GM23248 (cell line): Measurements from ENCODE around the gene RENBP.

Source experiments
- EZH2 ChIP-seq: fragments of 200-600 bp; sonication (generic); IDR thresholded peaks from 2 replicates; pipeline ENCODE4 v1.6.1; 2018; ENCODE audit warnings: antibody characterized with exemption, mild to moderate bottlenecking; ENCODE audit not compliant: insufficient read depth, poor library complexity, severe bottlenecking
- EZH2phosphoT487 ChIP-seq: fragments of 200-600 bp; sonication (generic); IDR thresholded peaks from 2 replicates; pipeline ENCODE4 v1.6.1; 2018; ENCODE audit warnings: antibody characterized with exemption, moderate library complexity, mild to moderate bottlenecking, low read depth; ENCODE audit not compliant: insufficient read depth

DNA sequence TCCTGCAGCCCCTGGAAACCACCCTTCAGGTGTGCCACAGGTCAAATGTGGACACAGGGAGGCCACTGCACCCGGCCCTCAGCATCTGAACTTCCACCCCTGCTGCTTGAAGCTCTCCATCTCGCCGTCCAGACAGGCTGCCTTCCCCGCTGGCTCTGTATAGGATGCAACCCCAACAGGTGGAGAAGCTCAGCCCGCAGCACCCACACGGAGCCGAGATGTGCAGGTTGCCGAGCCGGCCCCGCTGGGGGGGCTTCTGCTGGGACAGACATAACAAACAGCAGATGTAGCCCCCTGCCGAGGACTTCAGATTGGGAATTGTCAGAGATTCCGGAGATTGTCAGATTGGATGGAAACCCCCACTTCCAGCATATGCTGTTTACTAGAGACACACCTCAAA, 48.6 kb upstream of the RENBP start:
- no peak for TF ChIP-seq EZH2phosphoT487
- TF ChIP-seq EZH2: no peak
